Limb (tissue), 2 donors: ENCODE results near the gene SF3B4.
"Not testable (repeated sequence)": the region's sequence is repeated elsewhere in the genome, so short reads cannot be mapped to it uniquely, and the experiment has no call there.

ENCODE experiments used
- DNase-seq, 2 donors: peaks; one replicate each; pipeline ENCODE4 v3.0.0-alpha.2; 2016; ENCODE audit errors: extremely low spot score in 2 of 2

Gene SF3B4, protein sequence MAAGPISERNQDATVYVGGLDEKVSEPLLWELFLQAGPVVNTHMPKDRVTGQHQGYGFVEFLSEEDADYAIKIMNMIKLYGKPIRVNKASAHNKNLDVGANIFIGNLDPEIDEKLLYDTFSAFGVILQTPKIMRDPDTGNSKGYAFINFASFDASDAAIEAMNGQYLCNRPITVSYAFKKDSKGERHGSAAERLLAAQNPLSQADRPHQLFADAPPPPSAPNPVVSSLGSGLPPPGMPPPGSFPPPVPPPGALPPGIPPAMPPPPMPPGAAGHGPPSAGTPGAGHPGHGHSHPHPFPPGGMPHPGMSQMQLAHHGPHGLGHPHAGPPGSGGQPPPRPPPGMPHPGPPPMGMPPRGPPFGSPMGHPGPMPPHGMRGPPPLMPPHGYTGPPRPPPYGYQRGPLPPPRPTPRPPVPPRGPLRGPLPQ

DNA sequence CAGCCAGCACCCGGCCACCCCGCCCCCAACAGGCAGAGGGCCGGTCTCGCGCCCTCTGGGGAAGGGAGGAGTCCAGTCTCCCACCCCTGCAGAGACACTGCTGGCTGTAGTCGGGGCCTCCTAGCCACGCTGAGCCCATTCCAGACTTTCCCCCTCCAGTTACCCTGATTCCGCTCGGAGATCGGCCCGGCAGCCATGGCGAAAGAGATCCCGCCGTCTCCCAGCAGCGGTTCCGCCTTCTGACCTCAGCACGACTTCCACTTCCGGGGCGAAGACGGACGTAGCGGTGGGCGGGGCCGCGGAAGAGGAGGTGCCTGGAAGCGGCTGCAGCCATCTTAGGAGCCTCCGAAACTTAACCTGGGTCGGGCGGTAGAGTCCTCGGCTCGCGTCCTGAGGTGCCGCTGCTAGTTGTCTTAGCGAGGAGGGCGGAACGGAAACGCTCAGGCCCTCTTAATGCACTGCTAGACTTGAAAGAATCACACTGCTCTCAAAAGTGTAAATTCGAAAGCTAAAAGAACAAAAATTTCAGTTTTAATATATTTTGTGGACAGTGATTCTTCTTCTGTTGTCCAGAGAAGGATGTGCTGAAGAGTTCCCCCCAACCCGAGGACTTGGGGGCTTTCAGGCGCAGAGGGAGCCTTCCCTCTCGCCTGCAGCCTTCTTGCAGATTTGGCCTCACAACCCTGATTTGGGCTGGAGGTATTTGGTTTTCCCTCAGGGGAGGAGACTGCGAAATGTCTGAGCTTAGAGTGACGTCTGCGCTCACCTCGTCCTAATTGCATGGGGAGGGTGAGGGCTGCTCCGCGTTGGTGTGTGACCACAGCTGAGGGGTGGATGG is at the start of gene SF3B4:
SF3B4 (minus strand) TSS at position 241 of the 838 bp plus-strand sequence; CDS start at position 197, 44 bp downstream.
- DNase-seq, result peak; percentile 96 to 97

DNA sequence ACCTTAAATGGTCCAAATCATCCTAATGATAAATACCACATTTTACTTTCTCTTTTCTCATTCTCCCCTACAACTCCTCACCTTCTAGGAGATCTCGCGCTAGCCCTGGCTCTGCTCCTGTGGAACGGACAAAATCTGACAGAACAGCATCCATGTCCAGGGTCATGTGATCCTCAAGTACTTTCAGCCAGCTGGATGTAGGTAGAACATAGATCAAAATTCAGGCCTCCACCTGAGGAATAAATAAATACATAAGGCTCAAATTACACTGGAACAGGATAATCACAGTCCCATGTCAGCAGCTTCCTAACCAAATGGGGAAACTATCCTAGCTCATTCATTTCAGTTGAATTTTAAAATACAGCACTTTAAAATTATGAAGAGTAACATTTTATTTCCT is 49.7 kb upstream of the SF3B4 start:
- no peak for DNase-seq

DNA sequence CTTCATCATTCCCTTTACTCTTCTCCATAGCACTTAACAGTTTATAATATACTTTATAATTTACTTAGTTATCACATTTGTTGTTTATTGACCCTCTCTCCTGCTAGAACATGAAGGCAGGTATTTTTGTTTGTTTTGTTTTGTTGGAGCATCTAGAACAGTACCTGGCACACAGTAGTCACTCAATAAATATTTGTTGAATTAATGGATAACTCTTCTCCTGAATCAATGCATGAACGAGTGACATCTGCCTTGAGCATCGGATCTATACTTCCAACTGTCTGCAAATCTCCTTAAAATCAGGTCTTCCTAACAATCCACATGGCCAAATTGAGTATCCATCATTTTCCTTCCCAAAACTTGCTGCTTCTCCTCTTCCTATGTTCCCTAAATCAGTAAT is 44.9 kb upstream of the SF3B4 start:
- DNase-seq, result no peak

DNA sequence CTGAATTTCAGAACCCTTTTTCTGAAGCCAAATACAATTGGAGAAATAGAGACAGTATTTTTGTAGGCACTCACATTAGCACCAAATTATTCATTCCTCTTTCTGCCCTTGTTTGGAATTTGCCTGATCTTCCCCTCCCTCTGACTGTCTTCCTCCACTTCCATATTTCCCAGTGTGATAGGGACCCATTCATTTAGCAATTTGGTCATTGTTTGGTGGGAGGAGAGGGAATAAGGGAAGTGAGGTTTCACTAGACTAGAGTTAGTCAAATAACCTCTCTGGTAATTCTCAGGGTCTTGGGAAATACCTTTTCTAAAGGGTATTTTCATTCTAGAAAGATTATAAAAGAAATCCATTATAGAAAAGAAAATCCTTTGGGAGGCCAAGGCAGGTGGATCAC is 40.0 kb upstream of the SF3B4 start:
- no peak for DNase-seq

DNA sequence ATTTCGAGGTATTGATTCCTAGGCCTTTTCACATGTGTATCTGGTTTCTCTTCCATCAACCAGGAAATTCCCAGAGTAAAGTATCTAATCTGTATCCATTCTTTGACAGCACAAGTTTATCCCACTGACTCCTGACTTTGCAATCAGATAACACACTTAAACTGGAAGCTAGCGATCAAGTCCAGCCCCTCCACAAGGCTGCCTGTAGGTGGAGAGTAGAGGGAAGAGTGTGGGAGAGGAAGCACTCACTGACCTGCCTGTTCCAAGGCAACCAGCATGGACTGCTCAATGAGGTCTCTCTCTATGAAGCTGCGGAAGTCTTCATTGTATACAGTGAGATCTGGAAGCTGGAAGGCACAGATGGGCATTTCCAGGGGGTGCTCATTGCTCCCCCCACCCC is 39.4 kb upstream of the SF3B4 start:
- no peak for DNase-seq

DNA sequence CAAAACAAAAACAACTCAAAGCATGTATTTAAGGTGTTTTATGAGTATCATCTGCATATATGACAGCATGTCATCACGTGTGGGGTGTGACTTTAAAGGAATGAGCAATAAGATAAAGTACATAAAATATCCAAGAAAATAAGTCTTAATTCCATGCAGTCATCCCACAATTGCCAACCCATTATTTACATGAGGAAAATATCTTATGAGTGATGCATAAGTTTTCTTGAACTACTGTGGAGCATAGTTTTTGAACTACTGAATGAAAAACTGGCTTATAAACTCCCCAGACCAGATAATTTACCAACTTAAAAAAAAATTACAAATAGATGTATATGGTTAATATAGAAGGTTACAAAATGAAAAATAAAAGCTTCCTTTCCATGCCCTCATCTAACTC is 38.8 kb upstream of the SF3B4 start:
- DNase-seq, result no peak

DNA sequence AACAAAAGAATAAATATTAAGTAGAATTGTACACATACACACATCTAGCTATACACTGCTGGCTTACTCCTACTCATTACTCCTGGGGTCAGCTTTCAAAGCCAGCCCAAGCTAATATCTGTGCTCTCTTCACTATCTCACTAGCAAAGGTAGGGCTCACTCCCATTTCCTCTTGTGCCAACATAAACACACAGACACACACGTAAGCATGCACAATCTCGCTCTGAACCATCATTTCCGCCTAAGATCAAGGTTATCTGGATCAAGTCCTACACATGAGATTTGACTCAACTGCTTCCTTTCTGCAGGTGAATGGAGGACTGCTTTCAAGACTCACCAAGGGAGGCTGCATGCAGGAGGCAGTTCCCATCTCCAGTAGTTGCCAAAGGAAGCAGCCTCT is 37.8 kb upstream of the SF3B4 start:
- DNase-seq, result no peak

DNA sequence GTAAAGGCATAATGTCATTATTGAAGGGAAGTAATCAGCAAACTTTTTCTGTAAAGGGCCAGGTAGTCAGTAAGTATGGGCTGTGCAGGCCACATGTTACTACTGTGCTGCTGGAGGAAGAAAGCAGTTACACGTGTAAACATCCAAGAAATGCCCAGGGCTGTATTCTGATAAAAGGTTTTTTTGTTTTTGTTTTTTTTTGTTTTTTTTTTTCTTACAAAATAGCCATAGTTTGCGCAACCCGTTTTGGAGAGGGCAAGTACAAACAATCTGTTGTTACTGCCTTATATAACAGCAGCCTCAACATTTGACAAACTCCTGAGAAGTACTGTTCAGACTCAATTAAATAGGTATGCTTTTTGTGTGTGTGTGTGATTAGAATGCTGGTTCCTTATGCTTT is 35.8 kb upstream of the SF3B4 start:
- no peak for DNase-seq

DNA sequence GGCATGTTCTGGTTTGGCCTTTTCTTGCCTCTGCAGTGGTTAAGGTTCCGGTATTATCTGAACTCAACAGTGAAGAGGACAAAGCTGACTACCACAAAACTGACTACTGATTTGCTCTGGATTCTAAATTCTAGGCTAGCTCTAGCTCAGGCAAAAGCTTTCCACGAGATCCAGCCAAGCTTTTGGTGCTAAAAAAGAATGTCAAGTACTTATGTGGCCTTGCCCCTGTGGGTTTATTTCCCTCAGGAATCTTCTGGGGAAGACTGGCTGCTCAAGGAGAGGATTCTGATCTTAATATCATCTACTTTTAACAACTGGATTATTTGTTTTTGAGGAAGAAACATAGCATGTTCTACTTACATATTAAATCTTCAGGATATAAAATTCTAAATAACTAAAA is 35.1 kb upstream of the SF3B4 start:
- DNase-seq, result no peak

DNA sequence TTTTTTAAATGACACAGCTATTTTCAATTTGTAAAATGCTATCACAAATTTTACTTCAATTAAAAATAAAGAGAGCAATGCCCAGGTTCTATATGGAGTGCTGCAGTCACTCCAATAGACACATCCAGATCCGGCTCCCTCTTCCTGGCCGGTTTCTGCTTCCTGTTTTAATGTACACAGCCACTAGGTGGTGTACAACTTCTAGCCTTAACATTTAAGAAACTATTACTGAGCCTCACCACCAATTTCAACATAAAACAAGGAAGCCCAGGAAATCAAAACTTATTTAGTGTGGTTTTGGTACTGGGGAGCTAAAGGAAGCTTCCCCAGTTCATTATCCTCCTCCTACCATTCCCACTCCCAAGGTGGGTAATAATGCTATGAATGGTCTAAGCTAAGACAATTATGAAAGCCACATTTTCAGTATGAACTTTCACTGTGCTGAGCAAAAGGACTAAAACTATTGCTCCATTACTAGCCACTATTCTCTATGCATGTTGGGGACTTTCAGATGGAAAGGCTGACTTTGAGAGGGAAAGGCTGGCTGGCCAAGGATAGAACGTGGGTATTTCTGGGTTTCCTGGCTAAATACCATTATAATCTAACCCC is 34.5 kb upstream of the SF3B4 start:
- DNase-seq, result peak; percentile 53 to 77

DNA sequence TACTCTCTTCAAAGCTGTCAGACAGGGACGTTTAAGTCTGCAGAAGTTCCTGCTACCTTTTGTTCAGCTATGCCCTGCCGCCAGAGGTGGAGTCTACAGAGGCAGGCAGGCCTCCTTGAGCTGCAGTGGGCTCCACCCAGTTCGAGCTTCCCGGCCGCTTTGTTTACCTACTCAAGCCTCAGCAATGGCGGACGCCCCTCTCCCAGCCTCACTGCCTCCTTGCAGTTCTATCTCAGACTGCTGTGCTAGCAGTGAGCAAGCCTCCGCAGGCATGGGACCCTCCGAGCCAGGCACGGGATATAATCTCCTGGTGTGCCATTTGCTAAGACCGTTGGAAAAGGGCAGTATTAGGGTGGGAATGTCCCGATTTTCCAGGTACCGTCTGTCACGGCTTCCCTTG is 29.9 kb upstream of the SF3B4 start:
- not testable (repeated sequence) for DNase-seq

DNA sequence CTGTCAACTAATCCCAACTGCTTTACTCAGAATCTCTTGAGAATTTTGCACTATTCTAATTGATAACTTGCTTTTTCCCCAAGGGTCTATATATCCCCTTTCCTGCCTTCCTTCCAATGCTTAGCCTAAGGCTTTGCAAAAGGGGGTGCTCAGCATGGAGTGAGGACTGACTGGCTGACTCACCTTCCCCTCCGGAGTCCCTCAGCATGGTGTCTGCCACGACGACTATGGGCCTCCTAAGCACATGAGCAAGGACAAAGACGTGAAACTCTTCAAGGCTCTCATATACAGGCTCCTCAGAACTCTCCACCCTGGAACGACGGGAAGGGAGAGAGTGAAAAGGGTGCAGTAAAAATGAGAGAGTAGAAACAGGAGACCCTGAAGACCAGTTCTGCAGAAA is 22.3 kb upstream of the SF3B4 start:
- no peak for DNase-seq

DNA sequence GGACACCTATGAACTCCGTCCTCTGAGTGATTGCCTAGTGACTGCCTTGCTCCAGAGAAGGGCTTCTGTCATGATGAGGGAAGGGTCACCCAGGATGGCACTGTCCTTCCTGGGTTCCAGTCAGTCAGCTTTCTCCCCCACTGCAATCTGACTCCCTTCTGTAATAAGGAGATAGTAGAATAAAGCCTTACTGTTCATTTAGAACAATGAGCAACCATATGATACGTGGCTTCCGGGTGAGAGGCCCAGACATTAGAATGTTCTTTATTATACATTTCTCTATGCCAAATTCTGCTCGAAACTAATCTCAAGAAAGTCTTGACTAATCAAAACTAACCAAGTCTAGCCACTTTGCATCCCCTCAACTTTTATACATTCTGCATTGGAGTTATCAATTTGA is 17.6 kb upstream of the SF3B4 start:
- no peak for DNase-seq

DNA sequence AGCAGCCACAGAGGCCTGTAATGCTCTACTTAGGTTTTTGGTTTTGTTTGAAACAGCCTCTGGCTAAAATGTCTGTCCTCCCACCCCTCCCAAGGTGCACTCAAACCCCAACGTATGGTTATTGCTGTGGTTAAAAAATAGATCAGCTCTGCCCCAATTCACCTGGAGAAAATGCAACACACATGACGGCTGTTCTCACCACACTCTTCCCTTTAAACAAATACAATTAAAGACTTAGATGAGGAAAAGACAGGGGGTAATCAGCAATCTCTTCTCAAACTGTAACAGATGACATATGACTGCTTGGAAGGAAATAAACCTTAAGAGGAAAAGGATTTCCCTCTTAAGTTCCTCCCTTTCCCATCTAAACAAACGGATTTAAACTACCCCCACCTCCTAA is 15.3 kb upstream of the SF3B4 start:
- DNase-seq, result no peak

DNA sequence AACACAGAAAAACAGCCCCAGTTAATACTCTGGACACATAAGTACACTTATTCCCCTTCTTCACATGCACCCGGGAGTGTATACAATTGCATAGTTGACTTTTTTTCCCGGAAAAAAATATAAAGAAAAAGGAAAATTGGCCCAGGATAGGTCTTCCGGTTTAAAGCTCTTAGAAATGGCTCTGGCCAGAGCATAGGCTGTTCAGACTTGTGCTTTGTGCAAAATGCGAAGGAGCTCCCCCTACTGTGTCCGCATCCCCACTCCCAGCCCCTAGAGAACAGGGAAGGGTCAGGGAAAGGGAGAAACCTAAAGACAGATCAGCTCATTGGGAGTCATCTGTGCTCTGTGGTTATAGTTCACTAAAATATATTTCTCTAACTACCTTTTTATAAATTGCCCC is 14.6 kb upstream of the SF3B4 start:
- DNase-seq, result no peak

DNA sequence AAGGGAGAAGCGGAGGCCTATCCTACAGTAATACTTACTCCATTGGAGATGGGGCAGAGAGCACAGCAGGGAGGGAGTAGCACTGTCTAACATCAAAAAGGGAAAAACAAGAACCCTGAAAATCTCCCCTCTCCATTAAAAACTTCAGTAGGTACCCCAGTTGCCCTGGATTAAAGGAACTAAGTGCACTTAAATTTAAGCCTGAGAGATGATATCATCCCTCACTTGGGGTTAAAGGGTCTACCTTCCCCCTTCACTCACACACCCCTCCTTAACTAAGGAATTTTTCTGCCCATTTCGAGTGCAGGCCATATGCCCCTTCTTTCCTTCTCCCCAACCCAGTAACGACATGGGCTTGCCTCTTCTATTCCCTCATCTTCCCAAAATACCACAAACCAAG is 12.8 kb upstream of the SF3B4 start:
- DNase-seq, result no peak

DNA sequence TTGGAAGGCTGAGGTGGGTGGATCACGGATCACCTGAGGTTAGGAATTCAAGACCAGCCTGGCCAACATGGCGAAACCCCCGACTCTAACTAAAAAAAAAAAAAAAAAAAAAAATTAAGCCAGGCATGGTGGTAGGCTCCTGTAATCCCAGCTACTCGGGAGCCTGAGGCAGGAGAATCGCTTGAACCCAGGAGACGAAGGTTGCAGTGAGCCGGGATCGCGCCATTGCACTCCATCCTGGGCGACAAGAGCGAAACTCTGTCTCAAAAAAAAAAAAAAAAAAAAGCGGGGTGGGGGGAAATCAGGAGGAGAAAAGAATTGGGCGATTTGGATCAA is 11.0 kb upstream of the SF3B4 start:
- not testable (repeated sequence) for DNase-seq

DNA sequence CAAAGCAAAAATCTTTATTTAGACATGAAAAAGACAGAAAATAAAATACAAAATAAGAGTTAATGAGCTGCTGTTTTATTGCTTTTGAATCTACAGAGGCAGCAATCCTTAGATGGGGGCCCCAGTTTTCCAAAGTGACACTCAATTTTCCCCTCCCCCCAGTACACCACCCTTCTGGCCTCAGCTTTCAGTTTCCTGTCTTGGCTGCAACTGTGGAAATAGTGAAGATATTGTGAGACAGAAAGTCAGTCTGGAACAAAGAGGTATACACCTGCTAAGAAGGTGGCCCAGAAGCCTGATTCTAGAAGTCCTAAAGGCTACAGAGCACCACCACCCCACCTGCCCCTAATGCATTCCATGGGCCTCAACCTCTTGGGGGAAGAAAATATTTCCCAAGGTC is 10.2 kb upstream of the SF3B4 start:
- no peak for DNase-seq

DNA sequence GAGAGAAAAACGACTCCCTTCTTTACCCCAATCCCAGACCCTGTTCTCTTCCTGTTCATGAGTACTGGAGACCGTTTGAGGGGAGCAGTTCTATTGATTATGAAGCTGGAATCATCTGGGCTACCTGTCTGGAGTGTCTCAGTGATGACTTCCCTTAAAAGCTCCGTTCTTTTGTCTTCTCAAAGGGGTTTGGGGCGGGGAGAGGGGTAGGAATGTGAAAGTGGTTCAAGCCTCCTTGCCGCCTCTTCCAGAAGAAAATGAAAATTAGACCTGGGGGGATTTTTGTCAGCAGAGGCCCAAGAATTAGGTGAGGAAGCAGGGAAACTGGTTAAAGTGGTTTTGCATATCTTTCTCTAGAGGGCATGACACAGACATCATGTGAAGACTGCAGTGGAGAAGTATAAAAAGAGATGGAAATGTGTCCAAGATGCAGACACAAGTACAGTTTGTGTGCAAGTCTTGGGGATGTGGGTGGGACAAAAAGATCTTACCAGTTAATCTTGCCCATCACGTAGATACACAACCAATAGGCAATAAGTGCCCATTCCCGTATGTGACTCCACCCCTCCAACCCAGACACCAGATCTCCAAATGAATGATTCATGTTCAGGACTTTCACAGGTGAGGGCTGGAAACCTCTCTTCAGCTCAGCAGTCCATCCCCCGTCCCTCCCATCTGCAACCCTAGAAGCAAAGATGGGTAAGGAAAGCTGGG is 9.5 kb upstream of the SF3B4 start:
- peak in 1 of 2 donors; percentile 28 for DNase-seq

DNA sequence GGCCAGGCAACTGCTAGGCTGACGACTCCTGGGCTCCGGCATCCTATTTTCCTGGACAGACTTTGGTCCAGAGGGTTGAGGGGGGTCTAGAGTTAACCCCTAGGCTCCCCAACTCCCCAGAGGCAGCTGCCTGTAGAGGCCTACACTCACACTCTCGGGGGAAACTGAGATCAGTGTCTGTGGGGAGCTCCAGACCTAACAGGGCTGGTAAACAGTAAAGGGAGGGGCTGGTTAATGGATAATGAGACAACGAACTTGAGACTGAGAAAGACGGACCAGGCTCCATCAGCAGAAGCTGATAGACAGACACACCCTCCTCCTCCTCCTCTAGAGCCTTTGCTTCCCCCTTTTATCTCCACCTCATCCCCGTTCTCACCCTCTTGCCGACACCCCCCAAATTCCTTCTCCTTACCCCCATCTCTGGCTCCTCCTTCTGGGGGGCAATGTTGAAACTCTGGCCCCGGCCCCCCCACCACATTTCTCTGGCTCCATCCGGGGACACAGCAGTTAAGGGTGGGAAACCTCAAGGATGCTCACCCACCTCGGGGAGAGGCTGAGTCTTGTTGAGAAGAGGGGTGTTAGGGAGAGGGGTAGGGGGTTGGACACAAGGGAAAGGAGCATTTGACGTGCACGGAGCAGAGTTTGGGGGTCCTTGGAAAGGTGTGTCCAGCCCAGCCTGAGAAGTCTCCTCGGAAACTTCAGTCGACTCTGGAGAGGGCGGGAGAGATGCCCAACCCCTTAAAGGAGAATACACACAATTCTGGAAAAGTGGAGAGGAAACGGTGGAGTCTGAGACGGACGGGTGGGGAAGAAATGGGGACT is 8.8 kb upstream of the SF3B4 start, which contains the start of gene MTMR11:
MTMR11 (minus strand) TSS at position 710 of the 822 bp plus-strand sequence; CDS start at position 478, 232 bp downstream.
- DNase-seq, result peak; percentile 50 to 55

DNA sequence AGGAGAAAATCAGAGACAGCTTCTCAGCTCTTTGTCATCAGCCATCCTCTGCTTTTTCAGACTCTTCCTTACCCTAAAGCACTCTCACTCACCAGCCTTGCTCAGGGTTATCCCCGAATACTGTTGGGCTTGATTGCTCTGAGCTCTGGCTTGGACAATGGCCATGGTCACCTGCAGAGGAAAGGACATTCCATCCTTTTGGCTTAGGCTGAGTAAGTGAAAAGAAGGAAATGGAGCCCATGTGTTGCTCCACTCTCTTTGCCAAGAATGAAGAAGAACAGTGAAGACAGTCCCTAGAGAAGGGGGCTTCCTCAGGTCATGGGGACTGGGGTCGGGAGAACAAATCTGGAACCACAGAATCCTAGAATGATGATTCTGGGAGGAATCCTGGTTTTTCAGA is 6.8 kb upstream of the SF3B4 start:
- DNase-seq, result no peak
